ENCODE data around the gene KRT38.

DNA sequence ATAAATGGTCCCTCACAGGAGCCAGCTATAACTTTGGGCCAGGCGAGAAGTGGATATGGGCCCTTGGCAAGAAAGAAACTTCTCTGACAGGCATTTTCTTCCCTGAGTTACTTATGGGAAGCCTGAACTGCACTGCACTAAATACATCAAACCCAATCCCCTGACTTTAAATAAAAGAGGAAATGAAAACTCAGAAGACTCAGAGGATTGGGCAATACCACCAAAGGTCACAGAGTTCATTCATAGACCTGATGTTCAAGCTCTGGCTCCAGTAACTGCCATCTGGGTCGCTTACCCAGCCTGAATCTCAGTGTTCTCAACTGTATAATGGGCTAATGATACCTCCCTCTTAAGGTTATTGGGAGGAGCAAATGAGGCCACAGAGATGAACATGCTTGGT, 39.4 kb upstream of the KRT38 start:
- TF ChIP-seq CTCF (IDR thresholded peaks at IDR 0.05) (no peak), EZH2 (IDR thresholded peaks at IDR 0.05) (no peak)

Measured in neural progenitor cell (in vitro differentiated cells).